ENCODE measurements around the gene KIAA2012.

DNA sequence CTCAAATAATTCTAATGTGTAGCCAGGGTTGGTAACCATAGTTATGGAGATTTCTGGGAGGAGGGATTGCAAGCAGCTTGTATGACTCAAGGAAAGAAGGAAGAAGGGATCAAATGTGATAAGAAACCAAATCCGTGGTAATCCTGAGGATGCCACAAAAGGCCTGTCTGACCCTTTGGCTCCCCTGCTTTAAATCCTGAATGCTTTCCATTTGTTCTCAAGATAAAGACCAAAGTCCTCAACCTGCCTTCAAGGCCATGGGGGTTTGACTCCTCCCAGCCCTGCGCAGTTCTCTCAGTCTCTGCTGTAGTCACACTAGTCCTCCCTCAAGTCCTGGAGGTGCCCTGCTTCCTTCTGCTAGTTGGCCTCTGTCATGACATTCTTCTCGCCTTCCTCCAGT lies 91.4 kb downstream of the KIAA2012 start:
- TF ChIP-seq, protein P1, sequence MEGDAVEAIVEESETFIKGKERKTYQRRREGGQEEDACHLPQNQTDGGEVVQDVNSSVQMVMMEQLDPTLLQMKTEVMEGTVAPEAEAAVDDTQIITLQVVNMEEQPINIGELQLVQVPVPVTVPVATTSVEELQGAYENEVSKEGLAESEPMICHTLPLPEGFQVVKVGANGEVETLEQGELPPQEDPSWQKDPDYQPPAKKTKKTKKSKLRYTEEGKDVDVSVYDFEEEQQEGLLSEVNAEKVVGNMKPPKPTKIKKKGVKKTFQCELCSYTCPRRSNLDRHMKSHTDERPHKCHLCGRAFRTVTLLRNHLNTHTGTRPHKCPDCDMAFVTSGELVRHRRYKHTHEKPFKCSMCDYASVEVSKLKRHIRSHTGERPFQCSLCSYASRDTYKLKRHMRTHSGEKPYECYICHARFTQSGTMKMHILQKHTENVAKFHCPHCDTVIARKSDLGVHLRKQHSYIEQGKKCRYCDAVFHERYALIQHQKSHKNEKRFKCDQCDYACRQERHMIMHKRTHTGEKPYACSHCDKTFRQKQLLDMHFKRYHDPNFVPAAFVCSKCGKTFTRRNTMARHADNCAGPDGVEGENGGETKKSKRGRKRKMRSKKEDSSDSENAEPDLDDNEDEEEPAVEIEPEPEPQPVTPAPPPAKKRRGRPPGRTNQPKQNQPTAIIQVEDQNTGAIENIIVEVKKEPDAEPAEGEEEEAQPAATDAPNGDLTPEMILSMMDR (IDR thresholded peaks at IDR 0.05; ENCODE audit: low read depth, low read length, poor library complexity, severe bottlenecking): no peak
- no peak for TF ChIP-seq EZH2phosphoT487 (IDR thresholded peaks at IDR 0.05; ENCODE audit: borderline replicate concordance, low read length)
